H1 (cell line): ENCODE data around the gene MTFR1L. TPM values are rescaled to one million over a fixed set of nuclear protein-coding genes. Genes with fewer than 3 reads are reported as not detected.

Experiments
- CTCF ChIA-PET: fragments of 300-600 bp; sonication (Branson Sonifier 250); formaldehyde crosslinking; loops from one replicate; lab custom pipeline; 2021; ENCODE audit not compliant: partially characterized antibody; lab: Charles Lee
- POLR2A ChIA-PET: fragments of 300-600 bp; sonication (Branson Sonifier 250); formaldehyde crosslinking; loops from one replicate; lab custom pipeline; 2021; ENCODE audit warnings: inconsistent platforms; ENCODE audit not compliant: partially characterized antibody; lab: Charles Lee
- DNase-seq, 2 experiments: peaks; one replicate each; pipeline versions ENCODE4 v3.0.0 to v3.0.0-alpha.2; 2010 to 2022; ENCODE audit warnings: low spot score in 2 of 2, low read depth in 1 of 2, mixed read lengths in 1 of 2
- FAIRE-seq: peaks from 2 replicates; lab custom pipeline; 2011; peaks lifted over from hg19 to GRCh38; lab: Jason Lieb, UNC
- H2AFZ ChIP-seq: 2 replicates; pipeline ENCODE4 v1.8.1; 2012; ENCODE audit warnings: low read length, inconsistent platforms
- H2AK5ac ChIP-seq: 2 replicates; pipeline ENCODE4 v1.6.1; 2013; ENCODE audit warnings: low read depth, low read length
- H2BK120ac ChIP-seq: replicated peaks from 2 replicates; pipeline ENCODE3; 2013; ENCODE audit warnings: low read depth, low read length, inconsistent platforms
- H2BK12ac ChIP-seq: 2 replicates; pipeline ENCODE4 v1.6.1; 2013; ENCODE audit warnings: low read depth, low read length
- H2BK15ac ChIP-seq: 2 replicates; pipeline ENCODE4 v1.6.1; 2013; ENCODE audit warnings: low read length
- H2BK20ac ChIP-seq: 2 replicates; pipeline ENCODE4 v1.6.1; 2013; ENCODE audit warnings: low read length
- H2BK5ac ChIP-seq: 2 replicates; pipeline ENCODE4 v1.6.1; 2013; ENCODE audit warnings: low read depth, low read length
- H3K14ac ChIP-seq: 2 replicates; pipeline ENCODE4 v1.6.1; 2013; ENCODE audit warnings: inconsistent platforms; ENCODE audit not compliant: insufficient read length
- H3K18ac ChIP-seq: 2 replicates; pipeline ENCODE4 v1.6.1; 2013; ENCODE audit warnings: low read length; ENCODE audit errors: extremely low read depth
- H3K23ac ChIP-seq: 2 replicates; pipeline ENCODE4 v1.6.1; 2013; ENCODE audit warnings: inconsistent platforms; ENCODE audit not compliant: insufficient read length
- H3K23me2 ChIP-seq: 2 replicates; pipeline ENCODE4 v1.6.1; 2013; ENCODE audit warnings: low read depth, low read length
- H3K27ac ChIP-seq: 2 replicates; pipeline ENCODE4 v1.6.1; 2011; ENCODE audit warnings: low read depth, low read length, inconsistent platforms
- H3K27me3 ChIP-seq, 4 experiments: replicated peaks in 1 of 4; 1 replicate in 1 of 4; 2 replicates in 3 of 4; pipeline versions ENCODE4 v1.6.1 to v1.8.1; 2011 to 2013; ENCODE audit warnings: low read length in 3 of 4, mild to moderate bottlenecking in 3 of 4, inconsistent platforms in 2 of 4, mixed read lengths in 2 of 4, moderate library complexity in 1 of 4; ENCODE audit not compliant: control insufficient read depth in 3 of 4, insufficient read depth in 3 of 4; ENCODE audit errors: extremely low read depth in 1 of 4
- H3K36me3 ChIP-seq, 4 experiments: 2 replicates each; pipeline versions ENCODE4 v1.6.1 to v1.8.1; 2011 to 2013; ENCODE audit warnings: mild to moderate bottlenecking in 4 of 4, low read length in 3 of 4, moderate library complexity in 2 of 4, control low read depth in 1 of 4, inconsistent platforms in 1 of 4; ENCODE audit not compliant: insufficient read depth in 4 of 4, control insufficient read depth in 2 of 4
- H3K4ac ChIP-seq: replicated peaks from 2 replicates; pipeline ENCODE3; 2013; ENCODE audit warnings: low read length, low read depth, mixed read lengths, inconsistent platforms; ENCODE audit not compliant: insufficient read length
- H3K4me1 ChIP-seq, 4 experiments: replicated peaks in 1 of 4; 1 replicate in 1 of 4; 2 replicates in 3 of 4; pipeline versions ENCODE4 v1.6.1 to v1.8.1; 2011 to 2013; ENCODE audit warnings: low read length in 3 of 4, inconsistent platforms in 2 of 4, mixed read lengths in 1 of 4; ENCODE audit not compliant: insufficient read depth in 4 of 4, control insufficient read depth in 3 of 4
- H3K4me2 ChIP-seq, 2 experiments: 2 replicates each; pipeline versions ENCODE4 v1.6.1 to v1.8.1; 2011 to 2013; ENCODE audit warnings: low read depth in 2 of 2, low read length in 2 of 2, control low read depth in 1 of 2, inconsistent platforms in 1 of 2, mild to moderate bottlenecking in 1 of 2; ENCODE audit not compliant: insufficient read depth in 1 of 2
- H3K4me3 ChIP-seq, 4 experiments: fragments of 200-600, 300-600 bp in 1 of 4; sonication (generic), shearing (Covaris generic), sonication (Bioruptor Twin) in 1 of 4; 2 replicates each; pipeline versions ENCODE4 v1.5.1 to v1.8.1; 2011 to 2016; ENCODE audit warnings: low read length in 4 of 4, low read depth in 3 of 4, control low read depth in 2 of 4, inconsistent platforms in 2 of 4, mild to moderate bottlenecking in 2 of 4, mixed read lengths in 1 of 4, moderate library complexity in 1 of 4; ENCODE audit not compliant: insufficient read depth in 2 of 4; ENCODE audit errors: extremely low read depth in 1 of 4
- H3K56ac ChIP-seq: replicated peaks from 2 replicates; pipeline ENCODE3; 2013; ENCODE audit warnings: low read depth, mild to moderate bottlenecking, mixed read lengths, low read length, inconsistent platforms; ENCODE audit not compliant: insufficient read length
- H3K79me1 ChIP-seq: 2 replicates; pipeline ENCODE4 v1.6.1; 2013; ENCODE audit warnings: low read depth, low read length, control low read depth
- H3K79me2 ChIP-seq, 2 experiments: 2 replicates each; pipeline versions ENCODE4 v1.6.1 to v1.8.1; 2012 to 2013; ENCODE audit warnings: low read length in 2 of 2, mild to moderate bottlenecking in 2 of 2, inconsistent platforms in 1 of 2; ENCODE audit not compliant: insufficient read depth in 2 of 2, control insufficient read depth in 1 of 2
- H3K9ac ChIP-seq, 4 experiments: replicated peaks in 1 of 4; 1 replicate in 1 of 4; 2 replicates in 3 of 4; pipeline versions ENCODE4 v1.6.1 to v1.8.1; 2011 to 2013; ENCODE audit warnings: low read depth in 3 of 4, low read length in 3 of 4, control low read depth in 2 of 4, mild to moderate bottlenecking in 2 of 4, moderate library complexity in 2 of 4, inconsistent platforms in 1 of 4; ENCODE audit errors: extremely low read depth in 1 of 4
- H3K9me3 ChIP-seq, 2 experiments: 2 replicates each; pipeline versions ENCODE4 v1.6.1 to v1.8.1; 2012 to 2013; ENCODE audit warnings: mild to moderate bottlenecking in 2 of 2, moderate library complexity in 2 of 2, control low read depth in 1 of 2, inconsistent platforms in 1 of 2, low read depth in 1 of 2, low read length in 1 of 2, mixed read lengths in 1 of 2; ENCODE audit not compliant: insufficient read depth in 2 of 2
- H4K20me1 ChIP-seq, 2 experiments: replicated peaks in 1 of 2; 2 replicates each; pipeline versions ENCODE3 to v1.8.1; 2011 to 2013; ENCODE audit warnings: inconsistent platforms in 2 of 2, low read length in 2 of 2, mild to moderate bottlenecking in 1 of 2; ENCODE audit not compliant: insufficient read depth in 2 of 2, control insufficient read depth in 1 of 2
- H4K5ac ChIP-seq: 2 replicates; pipeline ENCODE4 v1.6.1; 2013; ENCODE audit warnings: low read length, low read depth, mixed read lengths, inconsistent platforms; ENCODE audit not compliant: insufficient read length
- H4K8ac ChIP-seq: 2 replicates; pipeline ENCODE4 v1.8.0; 2013; ENCODE audit warnings: mild to moderate bottlenecking, moderate library complexity, low read length, inconsistent platforms; ENCODE audit not compliant: insufficient read depth; ENCODE audit errors: extremely low read depth
- H4K91ac ChIP-seq: replicated peaks from 2 replicates; pipeline ENCODE3; 2013; ENCODE audit warnings: low read length, mixed read lengths, inconsistent platforms; ENCODE audit not compliant: insufficient read length
- CHD1 ChIP-seq: IDR thresholded peaks from 2 replicates; pipeline ENCODE4 v1.6.1; 2012; ENCODE audit warnings: low read depth, low read length, improper control_type of control experiment
- GABPA ChIP-seq: IDR thresholded peaks from 2 replicates; pipeline ENCODE4 v1.6.1; 2011; ENCODE audit warnings: mild to moderate bottlenecking, low read length, moderate library complexity, borderline replicate concordance; ENCODE audit not compliant: insufficient read depth
- KDM1A ChIP-seq: fragments of 200-600, 300-600 bp; sonication (generic); IDR thresholded peaks from 2 replicates; pipeline ENCODE4 v1.7.1; 2016; ENCODE audit warnings: mild to moderate bottlenecking, low read length, borderline replicate concordance
- POLR2AphosphoS5 ChIP-seq: IDR thresholded peaks from 2 replicates; pipeline ENCODE4 v1.6.1; 2011; ENCODE audit warnings: low read depth, low read length
- POU5F1 ChIP-seq: IDR thresholded peaks from 2 replicates; pipeline ENCODE4 v1.6.1; 2011; ENCODE audit warnings: low read depth, mild to moderate bottlenecking, low read length, moderate library complexity
- RNF2 ChIP-seq: fragments of 200-900, 300-1000 bp; sonication (generic); IDR thresholded peaks from 2 replicates; pipeline ENCODE4 v1.7.1; 2016; ENCODE audit warnings: borderline replicate concordance, low read depth, mild to moderate bottlenecking, antibody characterized with exemption, low read length; ENCODE audit not compliant: poor library complexity, severe bottlenecking; ENCODE audit errors: missing control alignments
- SIX5 ChIP-seq: IDR thresholded peaks from 2 replicates; pipeline ENCODE4 v1.6.1; 2011; ENCODE audit warnings: mild to moderate bottlenecking, low read depth, low read length
- SRF ChIP-seq: IDR thresholded peaks from 2 replicates; pipeline ENCODE4 v1.6.1; 2011; ENCODE audit warnings: mild to moderate bottlenecking, low read depth, low read length, moderate library complexity
- WGBS, 2 experiments: shearing (Covaris generic) in 1 of 2; methylation state at CpG; one replicate each; pipeline versions ENCODE4 v1.1.6 to v1.1.7; 2013 to 2015; ENCODE audit warnings: low lambda C conversion rate in 2 of 2, mixed read lengths in 2 of 2, inconsistent platforms in 1 of 2, low coverage in 1 of 2, missing lambda C conversion rate in 1 of 2; ENCODE audit not compliant: insufficient replicate concordance in 2 of 2, insufficient coverage in 1 of 2, insufficient read length in 1 of 2; ENCODE audit errors: extremely low coverage in 1 of 2, missing lambda C conversion rate in 1 of 2; 5-methylcytosine and 5-hydroxymethylcytosine counted together
- polyA plus RNA-seq, 7 experiments: library from polyadenylated mRNA; depleted of rRNA in 3 of 7; stranded (reverse) in 5 of 7; unstranded in 2 of 7; fragments of >200 nt in 5 of 7; fragments of 200-250 nt in 2 of 7; gene quantifications; 1 replicate in 5 of 7; 2 replicates in 1 of 7; 4 replicates in 1 of 7; pipeline versions ENCODE4 v1.2.1 to v1.2.3, GENCODE V29; 2011 to 2013; ENCODE audit warnings: missing spikeins in 2 of 7, mixed read lengths in 2 of 7
- total RNA-seq: library from RNA; stranded (reverse); fragmentation: NEBNext Ultra II Directional; extraction: Animal tissue kit (Norgen Biotek cat#: 25700); gene quantifications from 2 replicates; pipeline ENCODE4 v1.2.1, GENCODE V29; 2021

The MTFR1L gene
- total and polyA plus RNA-seq, 2 of the 8 experiments (the other 6 are each of a cell fraction or from before 2014, with no cell fraction given), result 20.8 to 23.1 TPM

DNA sequence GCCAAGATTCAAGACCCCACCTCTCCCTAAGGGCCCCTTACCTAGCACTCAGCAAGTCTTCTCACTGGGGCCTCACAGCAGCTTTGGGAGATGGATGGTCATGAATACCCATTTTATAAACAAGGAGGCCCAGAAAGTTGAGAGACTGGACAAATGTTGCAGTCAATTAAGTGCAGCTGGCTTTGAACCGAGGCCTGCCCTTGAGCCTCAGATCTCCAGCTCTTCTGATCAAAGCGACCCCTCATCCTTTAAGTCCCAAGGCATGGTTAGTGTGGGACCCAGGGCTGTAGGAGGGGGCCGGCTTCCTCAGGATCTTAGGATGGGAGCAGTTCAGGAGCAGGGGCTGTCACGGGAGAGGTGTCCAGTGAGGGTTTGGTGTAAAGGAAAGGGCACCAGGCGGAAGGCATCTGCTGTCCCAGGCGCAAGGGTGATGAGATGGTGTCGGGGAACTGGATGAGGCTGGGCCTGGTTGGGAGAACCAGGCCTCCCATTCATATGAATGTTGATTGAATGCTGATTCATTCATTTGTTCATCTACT is 5.1 kb upstream of the MTFR1L start:
- Histone ChIP-seq H3K9me3 (no peaks in the 10 kb centered on the region), H2AFZ (no peak overlapping the region), H3K9ac (no peak overlapping the region), H4K91ac (no peak overlapping the region), H3K4me1 (peaks cover 9 to 16% (median 10%) of the 10 kb centered on the region in 4 experiments), H3K23me2 (peaks cover 4% of the 10 kb centered on the region), H3K14ac (no peak overlapping the region), H2BK12ac (no peak overlapping the region), H3K79me2 (no peaks in the 10 kb centered on the region), H3K18ac (no peak overlapping the region), H3K4me3 (no peak overlapping the region), H4K8ac (no peak overlapping the region), H4K5ac (no peak overlapping the region), H2BK120ac (no peak overlapping the region), H2BK15ac (no peak overlapping the region), H3K27ac (no peak overlapping the region), H3K27me3 (no peaks in the 10 kb centered on the region), H2AK5ac (no peak overlapping the region), H3K4me2 (no peak overlapping the region), H4K20me1 (peaks cover 2 to 8% of the 10 kb centered on the region in 2 experiments), H2BK5ac (no peak overlapping the region), H3K36me3 (peaks cover 0 to 7% (median 2%) of the 10 kb centered on the region in 4 experiments; a peak in 3 of 8 replicates), H3K4ac (no peak overlapping the region), H3K23ac (no peak overlapping the region), H3K56ac (no peak overlapping the region), H2BK20ac (no peak overlapping the region), H3K79me1 (0 out of 2 replicates have a peak, but pooled peaks cover 2% of the 10 kb centered on the region)
- no peak for FAIRE-seq
- POLR2A ChIA-PET, result interaction anchor here (0.6 to 1.8 kb wide), 5 partner anchors 13 to 277 kb away, joined by 3 to 7 read pairs (median 4); no protein-coding TSS in a partner anchor
- DNase-seq, result no peak
- WGBS, 2 experiments, result 87% methylated on average over 7 of the region's 7 CpGs; no CpG with 5 or more reads in 1 of the 2 experiments
- CTCF ChIA-PET, result interaction anchor here (0.6 to 8.2 kb wide), 8 partner anchors 9 to 260 kb away, joined by 3 to 83 read pairs (median 4); partner anchors contain the start of gene SELENON
- no peak for TF ChIP-seq POLR2AphosphoS5
- no peak for TF ChIP-seq KDM1A
- no peak for TF ChIP-seq SIX5
- TF ChIP-seq GABPA, result no peak
- no peak for TF ChIP-seq POU5F1
- no peak for TF ChIP-seq SRF
- TF ChIP-seq CHD1, result no peak
- TF ChIP-seq RNF2, result no peak
